ENCODE data around the gene NFATC2. TPM values are rescaled to one million over a fixed set of nuclear protein-coding genes. Genes with fewer than 3 reads are reported as not detected.

NFATC2 gene
- total RNA-seq, 1 donor from 2014 or later, result 87.5 TPM

DNA sequence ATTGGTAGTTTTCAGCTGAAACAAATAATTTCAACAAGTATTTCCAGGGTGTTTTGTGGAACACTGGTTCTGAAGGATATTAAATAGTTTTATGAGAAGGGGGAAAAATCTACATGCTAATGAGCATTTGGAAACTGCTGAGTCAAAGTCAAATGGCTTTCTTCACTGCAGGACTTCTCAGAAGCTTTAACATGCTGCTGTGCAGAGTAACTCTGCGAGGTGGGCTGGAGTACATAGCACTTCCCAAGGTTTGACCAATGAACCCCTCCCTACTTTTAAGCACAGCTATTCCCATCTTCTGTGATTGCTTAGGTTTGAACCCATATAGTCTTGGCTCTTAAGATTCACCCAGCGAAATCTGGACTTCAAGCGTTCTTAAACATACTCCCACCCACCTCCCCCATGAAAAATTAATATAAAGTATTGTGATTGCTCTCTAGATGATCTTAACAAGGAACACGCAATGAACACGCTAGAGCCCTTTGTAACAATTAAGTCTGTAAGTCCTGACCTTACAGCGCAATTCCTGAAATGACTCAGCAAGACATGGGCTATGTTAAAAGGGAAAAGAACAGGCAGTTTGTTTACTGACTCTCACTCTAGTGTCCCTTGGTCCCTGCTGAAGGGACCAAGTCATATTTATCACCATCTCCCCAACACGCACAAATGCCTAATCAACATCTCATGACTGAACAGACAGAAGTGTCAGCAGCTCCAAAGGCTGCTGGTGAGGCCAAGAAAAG, 105.2 kb downstream of the NFATC2 start:
- intact Hi-C loops (cut with micrococcal nuclease), result no loop called here

DNA sequence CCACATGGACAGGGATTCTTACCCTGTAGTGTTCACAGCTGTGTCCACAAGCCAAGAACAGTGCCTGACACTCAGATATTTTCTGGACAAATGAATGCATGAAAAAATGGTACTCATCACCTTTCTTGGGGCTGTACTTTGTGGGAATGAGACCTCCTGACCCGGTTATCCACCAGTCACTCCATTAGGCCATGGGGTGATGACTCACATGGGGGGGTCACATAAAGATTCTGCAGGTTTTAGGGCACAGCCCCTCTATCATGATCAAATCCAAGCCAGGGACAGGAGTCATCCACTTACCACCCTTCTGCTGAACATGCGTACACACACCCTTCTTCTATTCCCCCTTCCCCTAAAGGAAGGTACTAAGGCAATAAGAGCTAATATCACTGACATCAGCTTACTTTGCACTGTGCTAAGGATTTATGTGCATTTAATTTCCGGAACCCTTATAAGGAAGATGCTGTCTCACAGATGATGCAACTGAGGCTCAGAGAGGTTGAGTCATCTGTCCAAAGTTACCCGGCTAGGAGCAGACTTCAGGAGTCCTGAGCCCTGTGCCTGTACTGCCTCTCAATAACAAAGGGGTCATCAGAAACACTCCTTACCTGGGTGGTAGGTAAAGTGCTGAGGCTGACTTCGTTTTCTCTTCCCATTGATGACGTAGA, 107.8 kb downstream of the NFATC2 start:
- intact Hi-C loops (cut with micrococcal nuclease), result no loop called here

- intact Hi-C loops (cut with micrococcal nuclease), result no loop called here
Observed at GRCh38 chr20:51434026-51434425, 108.5 kb downstream of the NFATC2 start.

- intact Hi-C loops (cut with micrococcal nuclease), result no loop called here
Observed at GRCh38 chr20:51432875-51433274, 109.6 kb downstream of the NFATC2 start.

GRCh38 chr20:51432251-51432784, 110.2 kb downstream of the NFATC2 start:
- intact Hi-C loops (cut with micrococcal nuclease), result no loop called here

- intact Hi-C loops (cut with micrococcal nuclease), result no loop called here
Observed at GRCh38 chr20:51431321-51431720, 111.2 kb downstream of the NFATC2 start.

- intact Hi-C loops (cut with micrococcal nuclease), result no loop called here
Observed at GRCh38 chr20:51430198-51430950, 112.1 kb downstream of the NFATC2 start.

- intact Hi-C loops (cut with micrococcal nuclease), result no loop called here
Observed at GRCh38 chr20:51429696-51430095, 112.8 kb downstream of the NFATC2 start.

GRCh38 chr20:51429144-51429482, 113.4 kb downstream of the NFATC2 start:
- intact Hi-C loops (cut with micrococcal nuclease), result no loop called here

DNA sequence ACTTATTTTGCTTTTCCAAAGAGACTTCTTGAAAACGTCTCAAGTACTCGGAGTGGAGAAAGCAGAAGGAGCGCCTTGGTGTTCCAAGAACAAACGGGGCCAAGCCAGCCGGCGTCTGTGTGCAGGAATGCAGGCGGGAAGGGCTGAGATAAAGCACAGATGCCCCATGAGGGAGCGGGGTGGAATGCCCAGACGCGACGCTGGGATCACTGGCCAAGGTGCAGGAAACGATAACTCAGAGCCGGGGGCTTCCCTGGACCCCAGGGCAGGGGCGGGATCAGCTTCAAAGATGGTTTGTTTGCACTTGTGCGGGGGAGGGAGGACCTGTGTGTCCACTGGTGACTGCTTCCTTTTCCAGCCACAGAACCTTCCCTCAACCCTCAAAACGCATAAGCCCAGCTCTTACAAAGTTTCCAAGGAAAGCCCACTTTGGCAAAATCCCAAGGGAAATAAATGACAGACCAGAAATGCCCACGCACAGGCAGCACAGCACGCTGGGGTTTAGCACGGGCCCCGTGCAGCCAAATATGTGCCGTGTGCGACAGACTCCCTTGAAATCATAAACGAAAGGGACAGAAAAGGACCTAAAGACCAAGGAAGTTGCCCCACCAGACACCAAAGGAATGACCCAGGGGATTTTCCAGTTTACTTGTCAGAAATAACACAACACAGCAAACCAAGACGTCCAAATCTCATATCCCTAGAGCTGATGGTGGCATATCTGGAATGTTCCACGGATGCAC, 113.9 kb downstream of the NFATC2 start:
- intact Hi-C loops (cut with micrococcal nuclease), result no loop called here

GRCh38 chr20:51427651-51428291, 114.7 kb downstream of the NFATC2 start:
- intact Hi-C loops (cut with micrococcal nuclease), result no loop called here

DNA sequence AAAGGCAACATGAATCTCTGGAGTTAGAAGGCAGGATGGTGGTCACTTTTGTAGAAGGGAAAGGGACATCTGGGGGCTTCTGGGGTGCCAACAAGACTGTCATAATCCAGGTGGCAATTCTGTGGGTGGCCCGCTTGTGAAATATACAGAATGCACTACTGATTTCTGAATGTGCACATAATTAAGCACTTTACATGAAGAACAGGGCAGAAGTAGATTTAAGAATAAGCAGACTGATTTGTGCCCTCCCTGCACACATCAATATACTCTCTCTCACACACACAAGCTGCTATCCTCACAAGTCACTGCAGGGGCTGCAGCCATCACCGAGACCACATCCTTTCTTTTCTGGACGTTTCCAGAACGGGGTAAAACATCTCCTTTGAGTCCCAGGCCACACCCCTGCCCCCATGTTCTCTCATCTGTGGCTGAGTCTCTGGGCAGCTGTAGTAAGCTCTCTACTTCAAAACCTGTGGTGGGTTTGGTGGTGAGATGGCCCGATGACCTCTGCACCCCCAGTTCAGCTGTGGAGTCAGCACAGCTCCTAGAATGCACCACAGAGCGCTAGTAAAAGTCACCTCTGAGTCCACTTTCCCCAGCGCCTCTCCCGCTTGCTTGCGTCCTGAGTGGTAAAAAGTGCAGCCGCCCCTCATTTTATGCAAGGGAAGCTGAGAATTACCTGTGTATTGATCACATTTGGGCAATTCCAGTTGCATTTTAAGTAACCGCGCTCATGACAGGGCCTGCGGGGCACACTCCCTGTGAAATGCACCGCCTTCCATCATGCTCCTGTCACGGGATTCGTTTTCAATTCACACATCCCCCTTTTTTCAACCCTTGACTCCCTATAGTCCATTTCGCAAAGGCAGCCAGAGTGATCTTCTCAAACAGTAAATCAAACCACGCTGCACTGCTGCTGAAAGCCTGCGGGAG, 115.5 kb downstream of the NFATC2 start:
- intact Hi-C loops (cut with micrococcal nuclease), result no loop called here

GRCh38 chr20:51425347-51426106, 117.0 kb downstream of the NFATC2 start:
- intact Hi-C loops (cut with micrococcal nuclease), result no loop called here

DNA sequence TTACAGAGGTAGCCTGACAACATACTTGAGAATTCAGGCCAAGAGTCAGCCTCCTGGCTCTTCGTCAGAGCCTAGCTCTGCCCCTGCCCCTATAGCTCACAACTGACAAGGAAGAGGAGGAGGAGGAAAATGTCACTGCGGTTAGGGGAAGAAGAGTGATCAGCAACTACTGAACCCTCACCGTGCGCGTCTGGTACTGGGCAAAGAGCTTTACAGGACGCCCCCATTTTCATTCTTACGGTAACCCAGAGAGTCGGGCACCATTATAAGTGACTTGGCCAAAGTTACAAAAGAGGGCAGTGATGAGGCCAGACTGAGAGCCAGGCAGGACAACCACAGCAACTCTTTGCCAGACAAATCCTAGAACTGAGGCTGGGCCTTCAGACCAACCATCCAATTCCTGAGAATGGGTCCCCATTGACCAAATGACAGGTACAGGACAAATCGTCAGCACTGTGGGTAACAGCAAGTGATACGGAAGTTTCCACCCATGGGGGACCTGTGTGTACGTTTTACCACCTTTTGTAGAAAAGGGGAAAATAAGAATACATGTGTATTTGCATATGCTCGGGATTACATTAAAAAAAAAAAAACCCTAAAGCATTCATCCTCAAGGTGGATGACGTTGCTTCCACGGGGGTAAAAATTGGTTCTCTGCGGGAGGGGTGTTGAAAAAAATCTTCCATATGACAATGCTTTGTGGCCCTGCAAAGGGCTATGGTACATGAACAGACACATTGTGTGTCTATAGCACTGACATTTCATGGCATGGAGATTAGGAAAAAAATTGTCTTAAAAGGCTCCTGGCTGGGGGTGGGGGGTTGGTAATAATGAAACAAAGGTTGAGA, 118.0 kb downstream of the NFATC2 start:
- intact Hi-C loops (cut with micrococcal nuclease), result no loop called here

DNA sequence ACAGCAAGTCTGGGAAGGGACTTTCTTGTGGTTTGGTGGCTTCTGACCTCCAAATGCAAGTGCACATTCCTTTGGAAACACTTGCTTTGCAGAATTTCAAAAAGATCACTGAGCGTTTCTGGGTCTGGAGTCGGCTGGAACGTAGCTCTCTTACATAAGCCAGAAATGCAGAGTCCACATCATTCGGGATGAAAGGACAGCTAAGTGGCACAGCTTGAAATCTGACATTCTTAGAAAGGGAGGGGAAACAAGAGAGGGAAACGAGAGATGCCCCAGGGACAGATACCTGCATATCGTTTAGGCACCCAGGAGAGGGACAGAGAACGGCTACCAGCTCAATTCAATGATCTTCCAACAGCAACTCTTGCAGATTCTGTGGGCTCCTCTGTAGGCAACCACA, 118.7 kb downstream of the NFATC2 start:
- intact Hi-C loops (cut with micrococcal nuclease), result loop anchor here (1.0 to 2.0 kb wide), 4 partner anchors 10 to 38 kb away; no protein-coding TSS in a partner anchor

DNA sequence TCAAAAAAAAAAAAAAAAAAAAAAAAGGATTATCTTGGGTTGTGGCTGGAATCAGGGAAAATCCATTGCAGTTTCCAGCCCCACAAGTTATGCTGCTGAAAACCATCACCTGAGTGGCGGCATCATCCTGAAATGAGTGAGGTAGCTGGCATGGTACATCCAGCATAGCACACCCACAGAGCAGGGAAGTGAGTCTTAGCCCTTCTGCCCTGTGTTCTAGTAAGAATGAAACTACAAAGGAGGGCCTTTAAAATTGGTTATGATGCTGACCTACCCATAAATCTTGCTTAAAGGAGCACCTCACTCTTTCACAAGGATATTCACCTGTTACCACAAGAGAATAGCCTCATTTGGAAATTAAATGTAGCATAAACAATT, 119.2 kb downstream of the NFATC2 start:
- intact Hi-C loops (cut with micrococcal nuclease), result loop anchor here (1.0 to 2.0 kb wide), 4 partner anchors 9 to 37 kb away; no protein-coding TSS in a partner anchor

GRCh38 chr20:51422514-51423289, 119.8 kb downstream of the NFATC2 start:
- intact Hi-C loops (cut with micrococcal nuclease), result loop anchor here (1.0 to 2.0 kb wide), 4 partner anchors 8 to 36 kb away; no protein-coding TSS in a partner anchor

All from T-helper 1 cell treated with Interleukin-12 subunit alpha and Interleukin-12 subunit beta and Interleukin-4 antibody, amounts not matched to agents 30 ng/mL and 1 ng/mL, for 36 hours (primary cell).